Psoas muscle (tissue), 8 donors: ENCODE measurements around the gene PCCA. TPM values are rescaled to one million over a fixed set of nuclear protein-coding genes. Genes with fewer than 3 reads are reported as not detected.

Source experiments
- ATAC-seq, 4 donors: fragments of 200-7000 bp; cut with Tn5 transposase; one replicate each; pipeline ENCODE4 v1.9.1; 2020; ENCODE audit warnings: moderate library complexity in 3 of 4, mild to moderate bottlenecking in 2 of 4
- DNase-seq, 2 donors: peaks; one replicate each; pipeline ENCODE4 v3.0.0-alpha.2; 2020
- H3K27ac ChIP-seq: fragments of 200-600 bp; one replicate; pipeline ENCODE4 v1.8.0; 2022
- H3K27me3 ChIP-seq, 3 donors: fragments of 200-600 bp in 1 of 3; one replicate each; pipeline versions ENCODE4 v1.6.1 to v1.8.0; 2013 to 2022; ENCODE audit warnings: low read length in 2 of 3, mild to moderate bottlenecking in 2 of 3, moderate library complexity in 1 of 3; ENCODE audit not compliant: insufficient read depth in 3 of 3
- H3K36me3 ChIP-seq, 2 donors: fragments of 200-600 bp in 1 of 2; one replicate each; pipeline versions ENCODE4 v1.6.1 to v1.8.0; 2013 to 2022; ENCODE audit warnings: low read depth in 1 of 2, mild to moderate bottlenecking in 1 of 2, moderate library complexity in 1 of 2; ENCODE audit not compliant: insufficient read depth in 1 of 2
- H3K4me1 ChIP-seq: fragments of 200-600 bp; one replicate; pipeline ENCODE4 v1.8.0; 2022
- H3K4me3 ChIP-seq: fragments of 200-600 bp; one replicate; pipeline ENCODE4 v1.8.0; 2022; ENCODE audit warnings: mild to moderate bottlenecking
- H3K9me3 ChIP-seq: fragments of 200-600 bp; one replicate; pipeline ENCODE4 v1.8.0; 2022
- WGBS, 3 donors: extraction: QIAGEN DNeasy Blood & Tissue Kit; methylation state at CpG; one replicate each; pipeline versions ENCODE4 v1.1.6 to v1.1.7; 2013; 5-methylcytosine and 5-hydroxymethylcytosine counted together
- intact Hi-C, 2 donors: fragments of 100-400 bp; cut with DNase I; formaldehyde crosslinking; loops; one replicate each; pipeline versions ENCODE4 v1.11.0 to v1.14.2; 2022
- polyA plus RNA-seq, 3 donors: library from polyadenylated mRNA; stranded (reverse); fragments of 200-250 nt; gene quantifications; one replicate each; pipeline ENCODE4 v1.2.3, GENCODE V29; 2013
- total RNA-seq, 4 donors: library from RNA; stranded (reverse); fragmentation: NEBNext Ultra II Directional in 2 of 4; extraction: Animal tissue kit (Norgen Biotek cat#: 25700) in 2 of 4; gene quantifications; one replicate each; pipeline versions ENCODE4 v1.2.1 to v1.2.4, GENCODE V29; 2021 to 2023
- TF ChIP-seq, protein P1 (sequence below): fragments of 200-600 bp; IDR thresholded peaks from one replicate; pipeline ENCODE4 v1.8.0; 2022; ENCODE audit warnings: antibody characterized with exemption
- donor health status: healthy with polysubstance abuse.
- donor health status: DM: no; HTN: no; CAD: no; lungs with moderate emphysema.
- donor health status: Bipolar disorder and iron deficiency.
- donor health status: healthy.
- donor health status: DM: yes; HTN: yes; CAD: no.
- donor health status: DM: no; HTN: no; CAD: no.
- donor health status: DM: no; HTN: no; CAD: no.
- donor health status: DM: yes; HTN: yes; CAD: no.

Gene PCCA
- total and polyA plus RNA-seq, 7 donors: 6.2 to 23.9 (median 13.3) TPM

DNA sequence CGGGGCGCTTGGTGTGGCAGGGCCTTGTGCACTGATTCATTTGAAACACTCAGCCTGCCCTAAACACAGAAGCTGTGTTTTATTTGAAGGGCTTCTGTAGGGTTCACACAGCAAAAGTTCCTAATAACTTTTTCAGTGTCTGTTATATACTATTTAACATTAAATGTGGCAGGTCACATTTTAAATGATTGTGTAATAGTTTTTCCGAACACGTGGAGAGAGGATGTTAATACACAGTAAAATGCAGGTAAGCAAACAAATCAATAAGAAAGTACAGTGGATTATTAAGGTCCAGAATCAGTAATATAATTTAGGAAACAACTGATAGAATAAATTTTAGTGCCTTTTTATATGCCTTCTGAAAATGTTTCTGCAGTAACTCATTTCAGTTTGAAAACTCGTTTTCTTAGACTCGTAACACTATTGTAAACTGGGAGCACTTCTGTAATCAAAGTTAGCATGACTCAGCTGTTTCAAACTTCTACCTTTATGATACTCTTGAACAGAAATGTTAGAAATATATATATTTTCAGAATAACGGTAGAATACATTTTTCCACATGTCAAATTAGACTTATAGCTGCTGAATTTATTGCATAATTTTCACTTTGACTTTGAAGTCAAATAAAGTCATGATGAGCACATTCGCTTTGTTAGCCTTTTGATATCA, 429.6 kb downstream of the PCCA start:
- no peaks in the 10 kb centered on the region for H3K4me1 ChIP-seq
- H3K36me3 ChIP-seq: no peaks in the 10 kb centered on the region
- TF ChIP-seq, protein P1, sequence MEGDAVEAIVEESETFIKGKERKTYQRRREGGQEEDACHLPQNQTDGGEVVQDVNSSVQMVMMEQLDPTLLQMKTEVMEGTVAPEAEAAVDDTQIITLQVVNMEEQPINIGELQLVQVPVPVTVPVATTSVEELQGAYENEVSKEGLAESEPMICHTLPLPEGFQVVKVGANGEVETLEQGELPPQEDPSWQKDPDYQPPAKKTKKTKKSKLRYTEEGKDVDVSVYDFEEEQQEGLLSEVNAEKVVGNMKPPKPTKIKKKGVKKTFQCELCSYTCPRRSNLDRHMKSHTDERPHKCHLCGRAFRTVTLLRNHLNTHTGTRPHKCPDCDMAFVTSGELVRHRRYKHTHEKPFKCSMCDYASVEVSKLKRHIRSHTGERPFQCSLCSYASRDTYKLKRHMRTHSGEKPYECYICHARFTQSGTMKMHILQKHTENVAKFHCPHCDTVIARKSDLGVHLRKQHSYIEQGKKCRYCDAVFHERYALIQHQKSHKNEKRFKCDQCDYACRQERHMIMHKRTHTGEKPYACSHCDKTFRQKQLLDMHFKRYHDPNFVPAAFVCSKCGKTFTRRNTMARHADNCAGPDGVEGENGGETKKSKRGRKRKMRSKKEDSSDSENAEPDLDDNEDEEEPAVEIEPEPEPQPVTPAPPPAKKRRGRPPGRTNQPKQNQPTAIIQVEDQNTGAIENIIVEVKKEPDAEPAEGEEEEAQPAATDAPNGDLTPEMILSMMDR: no peak
- ATAC-seq (no peak), DNase-seq (no peak)
- no peak overlapping the region for H3K4me3 ChIP-seq
- WGBS, 3 donors: 95 to 97% (median 96%) methylated on average over 8 of the region's 8 CpGs
- intact Hi-C loops: loop anchor here (5.0 to 10.0 kb wide), 3 partner anchors 606 to 1074 kb away; no protein-coding TSS in a partner anchor
- H3K9me3 ChIP-seq: no peaks in the 10 kb centered on the region
- no peak overlapping the region for H3K27ac ChIP-seq
- H3K27me3 ChIP-seq: no peaks in the 10 kb centered on the region

GRCh38 chr13:100519626-100520025, 430.7 kb downstream of the PCCA start:
- no peak overlapping the region for H3K27ac ChIP-seq
- ATAC-seq (no peak), DNase-seq (no peak)
- 97 to 98% (median 97%) methylated on average over 9 of the region's 9 CpGs for WGBS, 3 donors
- no peaks in the 10 kb centered on the region for H3K27me3 ChIP-seq
- no peaks in the 10 kb centered on the region for H3K36me3 ChIP-seq
- H3K4me1 ChIP-seq: no peaks in the 10 kb centered on the region
- TF ChIP-seq, protein P1: no peak
- intact Hi-C loops: loop anchor here (5.0 to 10.0 kb wide), 3 partner anchors 607 to 1075 kb away; no protein-coding TSS in a partner anchor
- H3K4me3 ChIP-seq: no peak overlapping the region
- no peaks in the 10 kb centered on the region for H3K9me3 ChIP-seq

GRCh38 chr13:100520936-100521850, 432.3 kb downstream of the PCCA start:
- ATAC-seq (no peak), DNase-seq (no peak)
- no peak overlapping the region for H3K4me3 ChIP-seq
- no peaks in the 10 kb centered on the region for H3K9me3 ChIP-seq
- intact Hi-C loops: no loop called here
- H3K27ac ChIP-seq: no peak overlapping the region
- 74 to 78% (median 74%) methylated on average over 27 of the region's 27 CpGs for WGBS, 3 donors
- TF ChIP-seq, protein P1: no peak
- H3K4me1 ChIP-seq: no peaks in the 10 kb centered on the region
- H3K27me3 ChIP-seq: no peaks in the 10 kb centered on the region
- H3K36me3 ChIP-seq: no peaks in the 10 kb centered on the region

DNA sequence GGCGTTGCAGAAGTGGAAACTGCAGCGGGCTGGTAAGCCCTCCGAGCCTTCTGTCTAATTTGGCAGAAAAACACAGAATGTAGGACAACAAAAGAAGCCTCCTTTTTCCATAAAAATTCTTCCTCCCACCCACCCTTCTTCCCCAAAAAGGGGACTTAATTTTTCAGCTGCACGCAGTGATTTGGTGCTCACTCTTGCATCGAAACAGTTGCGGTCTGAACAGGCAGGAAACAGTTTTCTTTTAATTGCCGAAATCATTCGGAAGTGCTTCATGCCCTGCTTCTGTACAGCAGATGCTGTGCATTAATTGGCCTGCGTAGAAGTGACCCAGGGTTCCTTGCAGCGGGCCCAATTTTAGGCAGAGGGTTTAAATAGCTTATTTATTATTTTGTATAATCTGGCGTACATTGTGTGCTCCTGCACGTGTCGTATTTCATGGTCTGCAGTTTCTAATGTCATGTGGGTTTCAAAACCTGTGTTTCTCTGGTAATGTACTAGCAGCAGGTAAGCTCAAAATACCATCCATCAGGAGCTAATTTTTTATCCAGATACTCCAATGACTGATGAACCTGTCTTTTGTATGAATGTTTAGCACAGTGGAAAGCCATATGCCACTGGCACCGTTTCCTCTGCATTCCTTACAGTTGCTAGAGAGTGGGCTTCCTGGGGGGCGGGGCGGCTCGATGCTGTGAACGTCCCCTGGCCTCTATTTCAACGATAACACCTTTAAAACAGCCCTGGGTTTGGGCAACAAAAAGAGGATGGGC, 433.1 kb downstream of the PCCA start:
- Histone ChIP-seq H3K27ac (no peak overlapping the region), H3K4me3 (no peak overlapping the region), H3K36me3 (peaks cover 0 to 6% of the 10 kb centered on the region in 2 donors), H3K9me3 (no peaks in the 10 kb centered on the region), H3K27me3 (no peaks in the 10 kb centered on the region), H3K4me1 (no peaks in the 10 kb centered on the region)
- 79 to 84% (median 81%) methylated on average over 19 of the region's 19 CpGs for WGBS, 3 donors
- DNase-seq: no peak
- ATAC-seq: no peak
- intact Hi-C loops: no loop called here
- TF ChIP-seq, protein P1: no peak
